ENCODE measurements around the gene RSRC1. TPM values are rescaled to one million over a fixed set of nuclear protein-coding genes. Genes with fewer than 3 reads are reported as not detected.
"Not testable (repeated sequence)": the region's sequence is repeated elsewhere in the genome, so short reads cannot be mapped to it uniquely, and the experiment has no call there.

Gene RSRC1
- total RNA-seq, 1 donor from 2014 or later: 48.3 TPM

- no peak for DNase-seq (ENCODE audit: low spot score)
These were observed 204.8 kb downstream of the RSRC1 start for GRCh38 chr3:158314426-158315357.

- DNase-seq (ENCODE audit: low spot score): not testable (repeated sequence)
These were observed 220.0 kb downstream of the RSRC1 start for GRCh38 chr3:158329696-158330441.

GRCh38 chr3:158330870-158331269, 221.0 kb downstream of the RSRC1 start:
- no peak for DNase-seq (ENCODE audit: low spot score)

- DNase-seq (ENCODE audit: low spot score): no peak
These were observed 223.8 kb downstream of the RSRC1 start for GRCh38 chr3:158333736-158334135.

GRCh38 chr3:158337110-158337509, 227.2 kb downstream of the RSRC1 start:
- DNase-seq (ENCODE audit: low spot score): no peak

- no peak for DNase-seq (ENCODE audit: low spot score)
These were observed 229.7 kb downstream of the RSRC1 start for GRCh38 chr3:158339638-158340037.

- not testable (repeated sequence) for DNase-seq (ENCODE audit: low spot score)
These were observed 231.1 kb downstream of the RSRC1 start for GRCh38 chr3:158340951-158341350.

- no peak for DNase-seq (ENCODE audit: low spot score)
These were observed 238.1 kb downstream of the RSRC1 start for GRCh38 chr3:158347966-158348365.

GRCh38 chr3:158350971-158351370, 241.1 kb downstream of the RSRC1 start:
- no peak for DNase-seq (ENCODE audit: low spot score)

GRCh38 chr3:158352551-158352950, 242.7 kb downstream of the RSRC1 start:
- DNase-seq (ENCODE audit: low spot score): no peak

- DNase-seq (ENCODE audit: low spot score): no peak
These were observed 244.8 kb downstream of the RSRC1 start for GRCh38 chr3:158354713-158355112.

GRCh38 chr3:158355623-158356588, 246.0 kb downstream of the RSRC1 start:
- DNase-seq (ENCODE audit: low spot score): no peak

GRCh38 chr3:158359339-158359738, 249.4 kb downstream of the RSRC1 start:
- DNase-seq (ENCODE audit: low spot score): no peak

- DNase-seq (ENCODE audit: low spot score): no peak
These were observed 251.0 kb downstream of the RSRC1 start for GRCh38 chr3:158360756-158361448.

- DNase-seq (ENCODE audit: low spot score): no peak
These were observed 258.4 kb downstream of the RSRC1 start for GRCh38 chr3:158368271-158368670.

GRCh38 chr3:158369279-158369678, 259.4 kb downstream of the RSRC1 start:
- DNase-seq (ENCODE audit: low spot score): no peak

GRCh38 chr3:158379517-158379916, 269.6 kb downstream of the RSRC1 start:
- no peak for DNase-seq (ENCODE audit: low spot score)

GRCh38 chr3:158381262-158381868, 271.5 kb downstream of the RSRC1 start:
- DNase-seq (ENCODE audit: low spot score): no peak

- no peak for DNase-seq (ENCODE audit: low spot score)
These were observed 272.6 kb downstream of the RSRC1 start for GRCh38 chr3:158382479-158382878.

- DNase-seq (ENCODE audit: low spot score): no peak
These were observed 274.1 kb downstream of the RSRC1 start for GRCh38 chr3:158384019-158384418.

GRCh38 chr3:158395421-158395820, 285.5 kb downstream of the RSRC1 start:
- DNase-seq (ENCODE audit: low spot score): no peak
